GDM1 (cell line): Measurements from ENCODE around the gene EXOC6B.

ENCODE experiments used
- DNase-seq: peaks from one replicate; lab custom pipeline; 2025; lab: John Stamatoyannopoulos, UW

The EXOC6B gene

GRCh38 chr2:72828840-72829507 is 3.1 kb upstream of the EXOC6B start:
- no peak for DNase-seq

- DNase-seq, result no peak
Observed at GRCh38 chr2:72827966-72828646, 2.3 kb upstream of the EXOC6B start.

- no peak for DNase-seq
Observed at GRCh38 chr2:72827487-72827886, 1.7 kb upstream of the EXOC6B start.

- no peak for DNase-seq
Observed at GRCh38 chr2:72826156-72826477, 284 bp upstream of the EXOC6B start.

GRCh38 chr2:72824224-72824842 is 1.5 kb downstream of the EXOC6B start:
- DNase-seq, result no peak

GRCh38 chr2:72822794-72823193 is 3.0 kb downstream of the EXOC6B start:
- DNase-seq, result no peak

- no peak for DNase-seq
Observed at GRCh38 chr2:72821983-72822382, 3.9 kb downstream of the EXOC6B start.

GRCh38 chr2:72821118-72821517 is 4.7 kb downstream of the EXOC6B start:
- DNase-seq, result no peak

GRCh38 chr2:72819501-72819900 is 6.3 kb downstream of the EXOC6B start:
- no peak for DNase-seq

- DNase-seq, result no peak
Observed at GRCh38 chr2:72815655-72816278, 10.1 kb downstream of the EXOC6B start.

GRCh38 chr2:72813841-72814240 is 12.0 kb downstream of the EXOC6B start:
- DNase-seq, result no peak

- no peak for DNase-seq
Observed at GRCh38 chr2:72810165-72810564, 15.7 kb downstream of the EXOC6B start.

- no peak for DNase-seq
Observed at GRCh38 chr2:72809095-72809494, 16.7 kb downstream of the EXOC6B start.

GRCh38 chr2:72806280-72806945 is 19.4 kb downstream of the EXOC6B start:
- no peak for DNase-seq

GRCh38 chr2:72803626-72804320 is 22.1 kb downstream of the EXOC6B start:
- no peak for DNase-seq

- DNase-seq, result no peak
Observed at GRCh38 chr2:72803151-72803550, 22.7 kb downstream of the EXOC6B start.

GRCh38 chr2:72800492-72800891 is 25.3 kb downstream of the EXOC6B start:
- DNase-seq, result no peak

GRCh38 chr2:72797740-72798139 is 28.1 kb downstream of the EXOC6B start:
- DNase-seq, result no peak

- DNase-seq, result no peak
Observed at GRCh38 chr2:72796766-72797165, 29.1 kb downstream of the EXOC6B start.

- no peak for DNase-seq
Observed at GRCh38 chr2:72794572-72794971, 31.3 kb downstream of the EXOC6B start.

GRCh38 chr2:72793798-72794440 is 31.9 kb downstream of the EXOC6B start:
- no peak for DNase-seq
